MM.1S (cell line): ENCODE data around the gene BMPR1A.

ENCODE experiments used
- DNase-seq: peaks from one replicate; pipeline ENCODE4 v3.0.0-alpha.2; 2015
- H2AFZ ChIP-seq: fragments of 300-600 bp; sonication (generic); 2 replicates; pipeline ENCODE4 v1.6.0; 2016; ENCODE audit warnings: antibody characterized with exemption, low read length
- H3F3A ChIP-seq: fragments of 300-600 bp; sonication (generic); 2 replicates; pipeline ENCODE4 v1.6.1; 2016; ENCODE audit warnings: mild to moderate bottlenecking, antibody characterized with exemption, low read length, moderate library complexity, mixed read lengths; ENCODE audit not compliant: insufficient read depth
- H3K27ac ChIP-seq: fragments of 300-600 bp; sonication (generic); 2 replicates; pipeline ENCODE4 v1.5.1; 2016; ENCODE audit warnings: mild to moderate bottlenecking, low read length
- H3K27me3 ChIP-seq: fragments of 300-600 bp; sonication (generic); replicated peaks from 2 replicates; pipeline ENCODE4 v1.6.0; 2016; ENCODE audit warnings: low read length; ENCODE audit not compliant: insufficient read depth
- H3K36me3 ChIP-seq: fragments of 300-600 bp; sonication (generic); replicated peaks from 2 replicates; pipeline ENCODE4 v1.6.1; 2016; ENCODE audit warnings: mild to moderate bottlenecking, low read length, mixed read lengths; ENCODE audit not compliant: insufficient read depth
- H3K4me1 ChIP-seq: fragments of 300-600 bp; sonication (generic); 2 replicates; pipeline ENCODE4 v1.6.1; 2016; ENCODE audit warnings: low read length, mixed read lengths
- H3K4me2 ChIP-seq: fragments of 300-600 bp; sonication (generic); 2 replicates; pipeline ENCODE4 v1.6.0; 2016; ENCODE audit warnings: low read depth, low read length
- H3K4me3 ChIP-seq: fragments of 300-600 bp; sonication (generic); 2 replicates; pipeline ENCODE4 v1.5.1; 2016; ENCODE audit warnings: low read length, mixed read lengths
- H3K79me2 ChIP-seq: fragments of 300-600 bp; sonication (generic); 2 replicates; pipeline ENCODE4 v1.6.1; 2016; ENCODE audit warnings: mixed run types, low read length, mixed read lengths
- H3K9ac ChIP-seq: fragments of 300-600 bp; sonication (generic); 2 replicates; pipeline ENCODE4 v1.6.1; 2016; ENCODE audit warnings: low read length, mixed read lengths
- H3K9me2 ChIP-seq: fragments of 300-600 bp; sonication (generic); replicated peaks from 2 replicates; pipeline ENCODE4 v1.6.1; 2016; ENCODE audit warnings: mild to moderate bottlenecking, low read length, mixed read lengths; ENCODE audit not compliant: insufficient read depth
- H3K9me3 ChIP-seq: fragments of 300-600 bp; sonication (generic); replicated peaks from 2 replicates; pipeline ENCODE4 v1.6.1; 2016; ENCODE audit warnings: mild to moderate bottlenecking, low read length, mixed read lengths; ENCODE audit not compliant: insufficient read depth
- H4K20me1 ChIP-seq: fragments of 300-600 bp; sonication (generic); 2 replicates; pipeline ENCODE4 v1.6.1; 2016; ENCODE audit warnings: mild to moderate bottlenecking, low read length, moderate library complexity, mixed read lengths; ENCODE audit not compliant: insufficient read depth
- EZH2 ChIP-seq: fragments of 300-600 bp; sonication (generic); optimal IDR thresholded peaks from 2 replicates; pipeline ENCODE3; 2017; ENCODE audit warnings: low read depth, mild to moderate bottlenecking, antibody characterized with exemption, low read length, mixed read lengths
- EZH2phosphoT487 ChIP-seq: fragments of 300-600 bp; sonication (generic); IDR thresholded peaks from 2 replicates; pipeline ENCODE4 v1.6.1; 2018; ENCODE audit warnings: antibody characterized with exemption, low read length
- TF ChIP-seq, protein P1 (sequence below): fragments of 300-600 bp; sonication (generic); IDR thresholded peaks from 2 replicates; pipeline ENCODE4 v1.5.1; 2016; ENCODE audit warnings: antibody characterized with exemption, low read length, mixed read lengths

Gene BMPR1A

GRCh38 chr10:86899132-86899531 is 142.7 kb downstream of the BMPR1A start:
- H3K27me3 ChIP-seq = no peaks in the 10 kb centered on the region
- H3F3A ChIP-seq = no peaks in the 10 kb centered on the region
- H4K20me1 ChIP-seq = no peaks in the 10 kb centered on the region
- H3K27ac ChIP-seq = no peak overlapping the region
- no peaks in the 10 kb centered on the region for H3K36me3 ChIP-seq
- TF ChIP-seq EZH2 (no peak), EZH2phosphoT487 (no peak)
- TF ChIP-seq, protein P1, sequence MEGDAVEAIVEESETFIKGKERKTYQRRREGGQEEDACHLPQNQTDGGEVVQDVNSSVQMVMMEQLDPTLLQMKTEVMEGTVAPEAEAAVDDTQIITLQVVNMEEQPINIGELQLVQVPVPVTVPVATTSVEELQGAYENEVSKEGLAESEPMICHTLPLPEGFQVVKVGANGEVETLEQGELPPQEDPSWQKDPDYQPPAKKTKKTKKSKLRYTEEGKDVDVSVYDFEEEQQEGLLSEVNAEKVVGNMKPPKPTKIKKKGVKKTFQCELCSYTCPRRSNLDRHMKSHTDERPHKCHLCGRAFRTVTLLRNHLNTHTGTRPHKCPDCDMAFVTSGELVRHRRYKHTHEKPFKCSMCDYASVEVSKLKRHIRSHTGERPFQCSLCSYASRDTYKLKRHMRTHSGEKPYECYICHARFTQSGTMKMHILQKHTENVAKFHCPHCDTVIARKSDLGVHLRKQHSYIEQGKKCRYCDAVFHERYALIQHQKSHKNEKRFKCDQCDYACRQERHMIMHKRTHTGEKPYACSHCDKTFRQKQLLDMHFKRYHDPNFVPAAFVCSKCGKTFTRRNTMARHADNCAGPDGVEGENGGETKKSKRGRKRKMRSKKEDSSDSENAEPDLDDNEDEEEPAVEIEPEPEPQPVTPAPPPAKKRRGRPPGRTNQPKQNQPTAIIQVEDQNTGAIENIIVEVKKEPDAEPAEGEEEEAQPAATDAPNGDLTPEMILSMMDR = no peak
- no peak overlapping the region for H3K4me2 ChIP-seq
- H3K9me3 ChIP-seq = no peaks in the 10 kb centered on the region
- H3K4me3 ChIP-seq = no peak overlapping the region
- H3K79me2 ChIP-seq = no peaks in the 10 kb centered on the region
- no peak for DNase-seq
- no peak overlapping the region for H3K9ac ChIP-seq
- no peaks in the 10 kb centered on the region for H3K9me2 ChIP-seq
- no peaks in the 10 kb centered on the region for H3K4me1 ChIP-seq
- H2AFZ ChIP-seq = no peak overlapping the region

- Histone ChIP-seq H3K9me2 (no peaks in the 10 kb centered on the region), H3F3A (no peaks in the 10 kb centered on the region), H3K4me1 (no peaks in the 10 kb centered on the region), H3K4me2 (no peak overlapping the region), H3K9me3 (no peaks in the 10 kb centered on the region), H4K20me1 (no peaks in the 10 kb centered on the region), H2AFZ (no peak overlapping the region), H3K79me2 (no peaks in the 10 kb centered on the region), H3K27ac (no peak overlapping the region), H3K4me3 (no peak overlapping the region), H3K36me3 (no peaks in the 10 kb centered on the region), H3K27me3 (no peaks in the 10 kb centered on the region), H3K9ac (no peak overlapping the region)
- DNase-seq = peak; percentile 55
- no peak for TF ChIP-seq EZH2phosphoT487
- no peak for TF ChIP-seq EZH2
- TF ChIP-seq, protein P1 = peak; percentile 60
Measured at GRCh38 chr10:86899670-86900276, 143.4 kb downstream of the BMPR1A start.

- no peak overlapping the region for H3K4me3 ChIP-seq
- no peak overlapping the region for H3K4me2 ChIP-seq
- H2AFZ ChIP-seq = no peak overlapping the region
- H3K4me1 ChIP-seq = no peaks in the 10 kb centered on the region
- H3K27me3 ChIP-seq = no peaks in the 10 kb centered on the region
- H3K9me2 ChIP-seq = no peaks in the 10 kb centered on the region
- no peaks in the 10 kb centered on the region for H3K9me3 ChIP-seq
- H3K27ac ChIP-seq = no peak overlapping the region
- no peaks in the 10 kb centered on the region for H3K36me3 ChIP-seq
- H3K9ac ChIP-seq = no peak overlapping the region
- no peaks in the 10 kb centered on the region for H3K79me2 ChIP-seq
- no peaks in the 10 kb centered on the region for H4K20me1 ChIP-seq
- no peak for DNase-seq
- TF ChIP-seq EZH2phosphoT487 (no peak), EZH2 (no peak)
- TF ChIP-seq, protein P1 = no peak
- H3F3A ChIP-seq = no peaks in the 10 kb centered on the region
Measured at GRCh38 chr10:86900955-86901354, 144.5 kb downstream of the BMPR1A start.
